ENCODE results near the gene LAIR1. TPM values are rescaled to one million over a fixed set of nuclear protein-coding genes. Genes with fewer than 3 reads are reported as not detected.

LAIR1 gene
- total RNA-seq, 1 donor: 0.36 TPM

- H3K36me3 ChIP-seq (ENCODE audit: insufficient read depth, low read length): no peaks in the 10 kb centered on the region
Observed at GRCh38 chr19:54356444-54357056, 8.2 kb downstream of the LAIR1 start.

GRCh38 chr19:54355675-54356074 lies 9.1 kb downstream of the LAIR1 start:
- no peaks in the 10 kb centered on the region for H3K9me3 ChIP-seq (ENCODE audit: low read depth, low read length)
- H4K20me1 ChIP-seq (ENCODE audit: insufficient read depth, low read length): no peaks in the 10 kb centered on the region

More at GRCh38 chr19:54356444-54357056, 8.2 kb downstream of the LAIR1 start:
- H3K79me2 ChIP-seq (ENCODE audit: insufficient read depth, low read length): no peaks in the 10 kb centered on the region
- H3K27me3 ChIP-seq (ENCODE audit: insufficient read depth, low read length): no peaks in the 10 kb centered on the region
- H3K4me2 ChIP-seq (ENCODE audit: insufficient read depth, low read length): no peak overlapping the region
- H2AFZ ChIP-seq (ENCODE audit: low read length): no peak overlapping the region
- no peaks in the 10 kb centered on the region for H3K4me1 ChIP-seq (ENCODE audit: insufficient read depth, low read length)
- H4K20me1 ChIP-seq (ENCODE audit: insufficient read depth, low read length): no peaks in the 10 kb centered on the region
- no peak overlapping the region for H3K4me3 ChIP-seq (ENCODE audit: insufficient read depth, low read length)
- H3K9me3 ChIP-seq (ENCODE audit: low read depth, low read length): no peaks in the 10 kb centered on the region
- DNase-seq (ENCODE audit: insufficient read length, low spot score, missing footprints): no peak
- no peak overlapping the region for H3K27ac ChIP-seq (ENCODE audit: low read depth, low read length)
- TF ChIP-seq, protein P1, sequence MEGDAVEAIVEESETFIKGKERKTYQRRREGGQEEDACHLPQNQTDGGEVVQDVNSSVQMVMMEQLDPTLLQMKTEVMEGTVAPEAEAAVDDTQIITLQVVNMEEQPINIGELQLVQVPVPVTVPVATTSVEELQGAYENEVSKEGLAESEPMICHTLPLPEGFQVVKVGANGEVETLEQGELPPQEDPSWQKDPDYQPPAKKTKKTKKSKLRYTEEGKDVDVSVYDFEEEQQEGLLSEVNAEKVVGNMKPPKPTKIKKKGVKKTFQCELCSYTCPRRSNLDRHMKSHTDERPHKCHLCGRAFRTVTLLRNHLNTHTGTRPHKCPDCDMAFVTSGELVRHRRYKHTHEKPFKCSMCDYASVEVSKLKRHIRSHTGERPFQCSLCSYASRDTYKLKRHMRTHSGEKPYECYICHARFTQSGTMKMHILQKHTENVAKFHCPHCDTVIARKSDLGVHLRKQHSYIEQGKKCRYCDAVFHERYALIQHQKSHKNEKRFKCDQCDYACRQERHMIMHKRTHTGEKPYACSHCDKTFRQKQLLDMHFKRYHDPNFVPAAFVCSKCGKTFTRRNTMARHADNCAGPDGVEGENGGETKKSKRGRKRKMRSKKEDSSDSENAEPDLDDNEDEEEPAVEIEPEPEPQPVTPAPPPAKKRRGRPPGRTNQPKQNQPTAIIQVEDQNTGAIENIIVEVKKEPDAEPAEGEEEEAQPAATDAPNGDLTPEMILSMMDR (IDR thresholded peaks at IDR 0.05; ENCODE audit: extremely low read depth, low read depth, low read length): no peak

DNA sequence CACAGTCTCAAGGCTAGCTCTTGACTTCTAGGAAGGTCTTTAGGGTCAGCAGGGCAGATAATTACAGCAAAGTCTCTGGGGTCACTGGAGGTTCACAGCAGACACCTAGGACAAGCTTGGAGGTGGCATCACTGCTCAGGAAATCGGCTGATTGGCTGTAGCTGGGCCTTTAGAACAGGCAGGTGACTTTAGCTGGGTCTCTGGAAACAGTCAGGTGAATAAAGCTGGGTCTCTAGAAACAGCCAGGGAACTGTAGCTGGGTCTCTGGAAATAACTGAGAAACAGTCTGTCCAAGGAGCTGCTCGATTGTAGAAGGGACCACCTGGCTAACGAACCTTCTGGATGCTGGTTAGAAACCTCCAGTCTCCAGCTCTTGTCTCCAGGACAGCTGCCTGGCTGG lies 10.0 kb downstream of the LAIR1 start:
- H3K4me3 ChIP-seq (ENCODE audit: insufficient read depth, low read length): no peak overlapping the region
- H3K4me2 ChIP-seq (ENCODE audit: insufficient read depth, low read length): no peak overlapping the region
- DNase-seq (ENCODE audit: insufficient read length, low spot score, missing footprints): no peak
- H4K20me1 ChIP-seq (ENCODE audit: insufficient read depth, low read length): no peaks in the 10 kb centered on the region
- H3K27ac ChIP-seq (ENCODE audit: low read depth, low read length): no peak overlapping the region
- no peaks in the 10 kb centered on the region for H3K27me3 ChIP-seq (ENCODE audit: insufficient read depth, low read length)
- TF ChIP-seq, protein P1 (IDR thresholded peaks at IDR 0.05; ENCODE audit: extremely low read depth, low read depth, low read length): no peak
- no peaks in the 10 kb centered on the region for H3K36me3 ChIP-seq (ENCODE audit: insufficient read depth, low read length)
- no peaks in the 10 kb centered on the region for H3K9me3 ChIP-seq (ENCODE audit: low read depth, low read length)
- no peaks in the 10 kb centered on the region for H3K79me2 ChIP-seq (ENCODE audit: insufficient read depth, low read length)
- H2AFZ ChIP-seq (ENCODE audit: low read length): no peak overlapping the region
- no peaks in the 10 kb centered on the region for H3K4me1 ChIP-seq (ENCODE audit: insufficient read depth, low read length)

More at GRCh38 chr19:54355675-54356074, 9.1 kb downstream of the LAIR1 start:
- Histone ChIP-seq H3K4me3 (ENCODE audit: insufficient read depth, low read length) (no peak overlapping the region), H3K36me3 (ENCODE audit: insufficient read depth, low read length) (no peaks in the 10 kb centered on the region), H3K4me2 (ENCODE audit: insufficient read depth, low read length) (no peak overlapping the region), H3K79me2 (ENCODE audit: insufficient read depth, low read length) (no peaks in the 10 kb centered on the region), H3K27ac (ENCODE audit: low read depth, low read length) (no peak overlapping the region), H3K27me3 (ENCODE audit: insufficient read depth, low read length) (no peaks in the 10 kb centered on the region), H3K4me1 (ENCODE audit: insufficient read depth, low read length) (no peaks in the 10 kb centered on the region), H2AFZ (ENCODE audit: low read length) (no peak overlapping the region)
- TF ChIP-seq, protein P1 (IDR thresholded peaks at IDR 0.05; ENCODE audit: extremely low read depth, low read depth, low read length): no peak
- DNase-seq (ENCODE audit: insufficient read length, low spot score, missing footprints): no peak

- no peak for DNase-seq (ENCODE audit: insufficient read length, low spot score, missing footprints)
- Histone ChIP-seq H3K27me3 (ENCODE audit: insufficient read depth, low read length) (no peaks in the 10 kb centered on the region), H4K20me1 (ENCODE audit: insufficient read depth, low read length) (no peaks in the 10 kb centered on the region), H3K36me3 (ENCODE audit: insufficient read depth, low read length) (no peaks in the 10 kb centered on the region), H3K4me1 (ENCODE audit: insufficient read depth, low read length) (no peaks in the 10 kb centered on the region), H3K9me3 (ENCODE audit: low read depth, low read length) (no peaks in the 10 kb centered on the region), H3K4me3 (ENCODE audit: insufficient read depth, low read length) (no peak overlapping the region), H3K79me2 (ENCODE audit: insufficient read depth, low read length) (no peaks in the 10 kb centered on the region), H3K4me2 (ENCODE audit: insufficient read depth, low read length) (no peak overlapping the region), H2AFZ (ENCODE audit: low read length) (no peak overlapping the region), H3K27ac (ENCODE audit: low read depth, low read length) (no peak overlapping the region)
- TF ChIP-seq, protein P1 (IDR thresholded peaks at IDR 0.05; ENCODE audit: extremely low read depth, low read depth, low read length): no peak
Observed at GRCh38 chr19:54352546-54352945, 12.2 kb downstream of the LAIR1 start.
